Left lung (tissue), 10 donors: ENCODE measurements around the gene TNFAIP8L3. TPM values are rescaled to one million over a fixed set of nuclear protein-coding genes. Genes with fewer than 3 reads are reported as not detected.
"Not testable (repeated sequence)": the region's sequence is repeated elsewhere in the genome, so short reads cannot be mapped to it uniquely, and the experiment has no call there.

ENCODE experiments used
- ATAC-seq: fragments of 200-7000 bp; cut with Tn5 transposase; one replicate; pipeline ENCODE4 v1.9.1; 2020; ENCODE audit warnings: moderate library complexity
- DNase-seq, 4 donors: peaks; one replicate each; pipeline ENCODE4 v3.0.0-alpha.2; 2013 to 2020
- H3K27ac ChIP-seq, 2 donors: fragments of 200-600 bp; sonication (generic) in 1 of 2; one replicate each; pipeline versions ENCODE4 v1.5.0 to v1.8.0; 2020 to 2021
- H3K27me3 ChIP-seq, 2 donors: fragments of 200-600 bp; sonication (generic) in 1 of 2; one replicate each; pipeline versions ENCODE4 v1.5.0 to v1.8.0; 2020 to 2021
- H3K36me3 ChIP-seq, 2 donors: fragments of 200-600 bp; sonication (generic) in 1 of 2; one replicate each; pipeline versions ENCODE4 v1.5.0 to v1.8.0; 2020 to 2021
- H3K4me1 ChIP-seq, 2 donors: fragments of 200-600 bp; one replicate each; pipeline ENCODE4 v1.8.0; 2021
- H3K4me3 ChIP-seq, 2 donors: fragments of 200-600 bp; sonication (generic) in 1 of 2; one replicate each; pipeline versions ENCODE4 v1.5.0 to v1.8.0; 2020 to 2021; ENCODE audit warnings: mild to moderate bottlenecking in 1 of 2
- H3K9me3 ChIP-seq, 2 donors: fragments of 200-600 bp; sonication (generic) in 1 of 2; one replicate each; pipeline versions ENCODE4 v1.5.0 to v1.8.0; 2020 to 2021
- CTCF ChIP-seq, 2 donors: fragments of 200-600 bp; sonication (generic) in 1 of 2; IDR thresholded peaks; one replicate each; pipeline versions ENCODE4 v1.5.0 to v1.8.0; 2021; ENCODE audit warnings: antibody characterized with exemption in 2 of 2
- intact Hi-C, 2 donors: fragments of 100-400 bp; cut with DNase I; formaldehyde crosslinking; loops; one replicate each; pipeline versions ENCODE4 v1.11.2 to v1.14.2; 2022
- polyA plus RNA-seq, 6 donors: library from polyadenylated mRNA; unstranded; fragments of 120-200 nt; gene quantifications; one replicate each; pipeline ENCODE4 v1.2.1, GENCODE V29; 2013; ENCODE audit not compliant: insufficient read length in 6 of 6
- total RNA-seq, 2 donors: library from RNA; stranded (reverse); fragmentation: NEBNext Ultra II Directional; extraction: Animal tissue kit (Norgen Biotek cat#: 25700); gene quantifications; one replicate each; pipeline ENCODE4 v1.2.1, GENCODE V29; 2021
- donor health status: DM: no; HTN: yes; CAD: no.
- donor health status: DM: no; HTN: no; CAD: no.

TNFAIP8L3 gene
- total and polyA plus RNA-seq, 8 donors = 3.0 to 25.0 (median 4.4) TPM

- no peak for TF ChIP-seq CTCF (IDR thresholded peaks at IDR 0.05)
- H3K36me3 ChIP-seq = no peaks in the 10 kb centered on the region
- DNase-seq (no peak), ATAC-seq (no peak)
- H3K9me3 ChIP-seq = no peaks in the 10 kb centered on the region
- no peak overlapping the region for H3K27ac ChIP-seq
- H3K27me3 ChIP-seq = peaks cover 0 to 12% of the 10 kb centered on the region in 2 donors
- peaks cover 0 to 6% of the 10 kb centered on the region in 2 donors for H3K4me1 ChIP-seq
- intact Hi-C loops = no loop called here
- no peak overlapping the region for H3K4me3 ChIP-seq
These were observed 32.1 kb upstream of the TNFAIP8L3 start for GRCh38 chr15:51126842-51127241.

GRCh38 chr15:51123002-51123401, 28.3 kb upstream of the TNFAIP8L3 start:
- H3K36me3 ChIP-seq, intact Hi-C loops, DNase-seq, ATAC-seq, H3K4me1 ChIP-seq, H3K9me3 ChIP-seq, H3K4me3 ChIP-seq, H3K27ac ChIP-seq: not testable (repeated sequence)
- H3K27me3 ChIP-seq = peaks cover 0 to 15% of the 10 kb centered on the region in 2 donors

GRCh38 chr15:51121631-51122225, 27.0 kb upstream of the TNFAIP8L3 start:
- no peak for TF ChIP-seq CTCF (IDR thresholded peaks at IDR 0.05)
- intact Hi-C loops = no loop called here
- Histone ChIP-seq H3K27ac (no peak overlapping the region), H3K27me3 (peaks cover 0 to 15% of the 10 kb centered on the region in 2 donors), H3K9me3 (no peaks in the 10 kb centered on the region), H3K4me1 (peaks cover 0 to 3% of the 10 kb centered on the region in 2 donors), H3K36me3 (no peaks in the 10 kb centered on the region), H3K4me3 (no peak overlapping the region)
- ATAC-seq (no peak), DNase-seq (no peak)

- Histone ChIP-seq H3K27me3 (peaks cover 0 to 15% of the 10 kb centered on the region in 2 donors), H3K9me3 (no peaks in the 10 kb centered on the region), H3K4me3 (no peak overlapping the region), H3K4me1 (no peaks in the 10 kb centered on the region), H3K36me3 (no peaks in the 10 kb centered on the region), H3K27ac (no peak overlapping the region)
- intact Hi-C loops = no loop called here
- peak in 1 of 4 donors; percentile 41 for DNase-seq
- ATAC-seq = peak; percentile 93
- TF ChIP-seq CTCF (IDR thresholded peaks at IDR 0.05) = no peak
These were observed 26.4 kb upstream of the TNFAIP8L3 start for GRCh38 chr15:51121118-51121517.

- DNase-seq = no peak
These were observed 24.4 kb upstream of the TNFAIP8L3 start for GRCh38 chr15:51119120-51119519.

More at GRCh38 chr15:51119120-51119519, 24.4 kb upstream of the TNFAIP8L3 start:
- Histone ChIP-seq H3K9me3 (no peaks in the 10 kb centered on the region), H3K4me1 (no peaks in the 10 kb centered on the region), H3K27me3 (peaks cover 0 to 6% of the 10 kb centered on the region in 2 donors), H3K36me3 (no peaks in the 10 kb centered on the region), H3K27ac (no peak overlapping the region), H3K4me3 (no peak overlapping the region)
- ATAC-seq = no peak
- no peak for TF ChIP-seq CTCF (IDR thresholded peaks at IDR 0.05)
- intact Hi-C loops = no loop called here
